Measurements from ENCODE around the gene MAP3K14. TPM values are rescaled to one million over a fixed set of nuclear protein-coding genes. Genes with fewer than 3 reads are reported as not detected.

MAP3K14 gene
- total RNA-seq, 1 experiment from 2014 or later: 7.8 TPM

DNA sequence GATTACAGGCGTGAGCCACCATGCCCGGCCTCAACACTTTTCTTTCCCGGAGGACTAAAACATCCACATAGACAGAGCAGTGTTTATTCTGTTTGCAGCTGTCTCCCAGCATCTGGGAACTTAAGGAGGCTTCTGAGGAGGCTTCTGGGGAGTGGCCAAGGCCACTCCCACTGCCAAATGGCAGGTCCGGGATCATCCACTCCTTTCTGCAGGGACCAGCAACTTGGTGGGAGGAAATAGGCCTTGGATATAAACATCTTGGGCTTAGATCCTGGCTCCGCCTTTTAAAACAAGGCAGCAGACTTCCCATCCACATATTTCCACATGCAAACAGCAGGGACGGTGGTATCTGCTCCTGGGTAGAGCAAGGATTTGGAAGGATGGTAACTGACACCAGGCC is 40.8 kb downstream of the MAP3K14 start:
- H3K79me2 ChIP-seq (ENCODE audit: insufficient read depth, low read length): no peaks in the 10 kb centered on the region
- no peak overlapping the region for H3K14ac ChIP-seq (ENCODE audit: insufficient read depth, low read length)
- H2AK5ac ChIP-seq (ENCODE audit: insufficient read length, low read length): no peak overlapping the region
- Mint-ChIP-seq H3K27me3 (ENCODE audit: low read depth) (no peaks in the 10 kb centered on the region), H3K4me3 (no peak overlapping the region), H3K4me1 (peaks cover 7 to 14% of the 10 kb centered on the region in 2 experiments), H3K27ac (no peak overlapping the region), H3K9me3 (no peaks in the 10 kb centered on the region), H3K36me3 (ENCODE audit: insufficient read depth in 1 of 3, low read depth in 3 of 3) (peaks cover 0 to 12% (median 3%) of the 10 kb centered on the region in 3 experiments; a peak in 4 of 7 replicates)
- no peak overlapping the region for H3K4ac ChIP-seq (ENCODE audit: low read depth, low read length)
- no peak overlapping the region for H2BK12ac ChIP-seq (ENCODE audit: insufficient read length, low read depth, low read length)
- H2BK120ac ChIP-seq (ENCODE audit: low read depth, low read length, poor library complexity, severe bottlenecking): no peak overlapping the region
- H2AFZ ChIP-seq (ENCODE audit: low read length): no peak overlapping the region
- no peak overlapping the region for H3K56ac ChIP-seq (ENCODE audit: insufficient read length, low read depth, low read length)
- H3K4me1 ChIP-seq (ENCODE audit: insufficient read depth, low read length): no peaks in the 10 kb centered on the region
- no peak overlapping the region for H4K8ac ChIP-seq (replicated peaks; ENCODE audit: insufficient read length, low read depth, low read length)
- H3K79me1 ChIP-seq (ENCODE audit: insufficient read depth, low read depth, low read length, poor library complexity, severe bottlenecking): no peaks in the 10 kb centered on the region
- no peak overlapping the region for H3K4me2 ChIP-seq (ENCODE audit: insufficient read depth, insufficient read length, low read length)
- no peaks in the 10 kb centered on the region for H3K27me3 ChIP-seq (ENCODE audit: insufficient read depth, low read length)
- H4K5ac ChIP-seq (ENCODE audit: insufficient read length, low read depth, low read length): no peak overlapping the region
- no peak overlapping the region for H3T11ph ChIP-seq (ENCODE audit: low read length)
- H3K27ac ChIP-seq (ENCODE audit: insufficient read length, low read depth, low read length): no peak overlapping the region
- TF ChIP-seq, protein P1, sequence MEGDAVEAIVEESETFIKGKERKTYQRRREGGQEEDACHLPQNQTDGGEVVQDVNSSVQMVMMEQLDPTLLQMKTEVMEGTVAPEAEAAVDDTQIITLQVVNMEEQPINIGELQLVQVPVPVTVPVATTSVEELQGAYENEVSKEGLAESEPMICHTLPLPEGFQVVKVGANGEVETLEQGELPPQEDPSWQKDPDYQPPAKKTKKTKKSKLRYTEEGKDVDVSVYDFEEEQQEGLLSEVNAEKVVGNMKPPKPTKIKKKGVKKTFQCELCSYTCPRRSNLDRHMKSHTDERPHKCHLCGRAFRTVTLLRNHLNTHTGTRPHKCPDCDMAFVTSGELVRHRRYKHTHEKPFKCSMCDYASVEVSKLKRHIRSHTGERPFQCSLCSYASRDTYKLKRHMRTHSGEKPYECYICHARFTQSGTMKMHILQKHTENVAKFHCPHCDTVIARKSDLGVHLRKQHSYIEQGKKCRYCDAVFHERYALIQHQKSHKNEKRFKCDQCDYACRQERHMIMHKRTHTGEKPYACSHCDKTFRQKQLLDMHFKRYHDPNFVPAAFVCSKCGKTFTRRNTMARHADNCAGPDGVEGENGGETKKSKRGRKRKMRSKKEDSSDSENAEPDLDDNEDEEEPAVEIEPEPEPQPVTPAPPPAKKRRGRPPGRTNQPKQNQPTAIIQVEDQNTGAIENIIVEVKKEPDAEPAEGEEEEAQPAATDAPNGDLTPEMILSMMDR (conservative IDR thresholded peaks at IDR 0.05): no peak
- no CpG with 5 or more reads among the region's 6 CpGs for WGBS (ENCODE audit: extremely low coverage, insufficient read length, low lambda C conversion rate)
- no peak overlapping the region for H3K23ac ChIP-seq (ENCODE audit: insufficient read length, low read depth, low read length)
- no peaks in the 10 kb centered on the region for H4K20me1 ChIP-seq (ENCODE audit: control insufficient read depth, insufficient read depth, insufficient read length)
- no peak overlapping the region for H2BK5ac ChIP-seq (ENCODE audit: insufficient read length, low read length)
- H3K18ac ChIP-seq (ENCODE audit: insufficient read length, low read depth, low read length): no peak overlapping the region
- H3K9ac ChIP-seq (ENCODE audit: extremely low read depth, insufficient read length, low read length): no peak overlapping the region
- DNase-seq: no peak
- H2BK20ac ChIP-seq (ENCODE audit: low read depth, low read length, poor library complexity, severe bottlenecking): no peak overlapping the region
- no peak overlapping the region for H4K91ac ChIP-seq (ENCODE audit: insufficient read length, low read depth, low read length)
- H2BK15ac ChIP-seq (ENCODE audit: low read depth, low read length): no peak overlapping the region
- no peaks in the 10 kb centered on the region for H3K9me3 ChIP-seq (ENCODE audit: control insufficient read depth, low read depth, low read length)
- no peaks in the 10 kb centered on the region for H3K23me2 ChIP-seq (ENCODE audit: insufficient read length, low read depth, low read length, poor library complexity, severe bottlenecking)
